ACC112 (cell line): ENCODE data around the gene ERVW-1.

ENCODE experiments used
- H2AFZ ChIP-seq: fragments of 200-600 bp; sonication (generic); one replicate; pipeline ENCODE4 v1.6.0; 2017; ENCODE audit warnings: antibody characterized with exemption, low read length; ENCODE audit not compliant: unreplicated experiment
- H3K27ac ChIP-seq: fragments of 200-600 bp; sonication (generic); 2 replicates; pipeline ENCODE4 v1.5.1; 2014; ENCODE audit warnings: low read depth, mild to moderate bottlenecking, antibody characterized with exemption, low read length, moderate library complexity
- H3K27me3 ChIP-seq: fragments of 200-600 bp; sonication (generic); 2 replicates; pipeline ENCODE4 v1.6.1; 2014; ENCODE audit warnings: mild to moderate bottlenecking, antibody characterized with exemption, low read length, moderate library complexity, mixed read lengths; ENCODE audit not compliant: insufficient read depth
- H3K36me3 ChIP-seq: fragments of 200-600 bp; sonication (generic); 2 replicates; pipeline ENCODE4 v1.6.1; 2016; ENCODE audit warnings: mild to moderate bottlenecking, antibody characterized with exemption, low read length, moderate library complexity, mixed read lengths; ENCODE audit not compliant: insufficient read depth
- H3K4me1 ChIP-seq: fragments of 200-600 bp; sonication (generic); one replicate; pipeline ENCODE4 v1.6.1; 2016; ENCODE audit warnings: low read length, mixed read lengths; ENCODE audit not compliant: insufficient read depth, unreplicated experiment, control insufficient read depth
- H3K4me3 ChIP-seq: fragments of 200-600 bp; sonication (generic); 2 replicates; pipeline ENCODE4 v1.5.1; 2014; ENCODE audit warnings: mild to moderate bottlenecking, low read depth, low read length
- H3K79me2 ChIP-seq: fragments of 200-600 bp; sonication (generic); one replicate; pipeline ENCODE4 v1.6.0; 2016; ENCODE audit warnings: low read length; ENCODE audit not compliant: control insufficient read depth, unreplicated experiment, insufficient read depth

ERVW-1 gene

GRCh38 chr7:92425311-92425947 is 52.3 kb downstream of the ERVW-1 start:
- no peaks in the 10 kb centered on the region for H3K36me3 ChIP-seq
- H2AFZ ChIP-seq, result peak overlapping the region; percentile 15
- no peak overlapping the region for H3K4me3 ChIP-seq
- no peaks in the 10 kb centered on the region for H3K79me2 ChIP-seq
- H3K27me3 ChIP-seq, result no peaks in the 10 kb centered on the region
- no peaks in the 10 kb centered on the region for H3K4me1 ChIP-seq
- H3K27ac ChIP-seq, result no peak overlapping the region

DNA sequence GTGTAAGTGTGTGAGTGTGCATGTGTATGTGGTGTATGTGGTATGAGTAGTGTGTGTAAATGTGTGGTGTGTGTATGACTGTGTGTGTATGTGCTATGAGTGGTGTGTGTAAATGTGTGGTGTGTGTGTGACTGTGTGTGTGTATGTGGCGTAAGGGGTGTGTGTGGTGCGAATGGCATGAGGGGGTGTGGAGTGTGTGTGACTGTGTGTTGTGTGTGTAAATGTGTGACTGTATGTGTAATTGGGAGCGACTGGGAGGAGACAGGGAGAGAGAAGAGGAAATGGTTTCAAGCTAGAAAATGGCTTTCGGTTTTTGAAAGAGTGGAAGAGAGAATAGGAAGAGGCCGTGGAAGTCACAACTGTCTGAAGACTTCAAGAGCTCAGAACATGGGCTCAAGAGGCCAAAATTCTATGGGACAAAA is 54.0 kb downstream of the ERVW-1 start:
- no peak overlapping the region for H3K27ac ChIP-seq
- H2AFZ ChIP-seq, result peak overlapping the region; percentile 55
- H3K36me3 ChIP-seq, result no peaks in the 10 kb centered on the region
- no peaks in the 10 kb centered on the region for H3K79me2 ChIP-seq
- H3K27me3 ChIP-seq, result no peaks in the 10 kb centered on the region
- peak overlapping the region; percentile 71; the same call in 1 of the 2 replicates for H3K4me3 ChIP-seq
- no peaks in the 10 kb centered on the region for H3K4me1 ChIP-seq

DNA sequence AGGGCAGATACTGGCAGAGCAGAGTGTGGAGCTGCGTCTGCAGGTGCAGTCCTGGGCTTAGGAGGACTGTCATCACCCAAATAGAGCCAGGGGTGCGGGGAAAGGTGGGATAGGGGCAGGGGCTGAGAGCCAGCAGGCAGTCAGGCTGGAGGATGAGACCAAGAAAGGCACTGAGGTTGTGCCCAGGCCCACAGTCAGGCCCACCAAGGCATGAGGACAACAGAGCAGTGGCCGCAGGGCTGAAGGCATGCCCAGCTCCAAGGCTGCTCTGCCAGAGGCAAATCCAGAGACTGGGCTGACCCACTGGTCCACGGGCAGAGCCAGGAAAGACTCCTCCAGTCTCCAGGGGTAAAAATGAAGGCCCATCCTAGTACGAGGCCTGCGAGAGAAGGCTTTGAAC is 54.8 kb downstream of the ERVW-1 start:
- Histone ChIP-seq H3K27me3 (no peaks in the 10 kb centered on the region), H3K27ac (no peak overlapping the region), H2AFZ (no peak overlapping the region), H3K36me3 (no peaks in the 10 kb centered on the region), H3K4me1 (no peaks in the 10 kb centered on the region), H3K79me2 (no peaks in the 10 kb centered on the region), H3K4me3 (no peak overlapping the region)

GRCh38 chr7:92421676-92422435 is 55.9 kb downstream of the ERVW-1 start:
- no peaks in the 10 kb centered on the region for H3K27me3 ChIP-seq
- H3K36me3 ChIP-seq, result no peaks in the 10 kb centered on the region
- no peak overlapping the region for H3K4me3 ChIP-seq
- H3K79me2 ChIP-seq, result no peaks in the 10 kb centered on the region
- no peaks in the 10 kb centered on the region for H3K4me1 ChIP-seq
- H3K27ac ChIP-seq, result no peak overlapping the region
- H2AFZ ChIP-seq, result no peak overlapping the region
